ENCODE data around the gene GPX4.
A peak's percentile ranks its signal among the peaks of the same experiment; 100 is the strongest.

Gene GPX4

DNA sequence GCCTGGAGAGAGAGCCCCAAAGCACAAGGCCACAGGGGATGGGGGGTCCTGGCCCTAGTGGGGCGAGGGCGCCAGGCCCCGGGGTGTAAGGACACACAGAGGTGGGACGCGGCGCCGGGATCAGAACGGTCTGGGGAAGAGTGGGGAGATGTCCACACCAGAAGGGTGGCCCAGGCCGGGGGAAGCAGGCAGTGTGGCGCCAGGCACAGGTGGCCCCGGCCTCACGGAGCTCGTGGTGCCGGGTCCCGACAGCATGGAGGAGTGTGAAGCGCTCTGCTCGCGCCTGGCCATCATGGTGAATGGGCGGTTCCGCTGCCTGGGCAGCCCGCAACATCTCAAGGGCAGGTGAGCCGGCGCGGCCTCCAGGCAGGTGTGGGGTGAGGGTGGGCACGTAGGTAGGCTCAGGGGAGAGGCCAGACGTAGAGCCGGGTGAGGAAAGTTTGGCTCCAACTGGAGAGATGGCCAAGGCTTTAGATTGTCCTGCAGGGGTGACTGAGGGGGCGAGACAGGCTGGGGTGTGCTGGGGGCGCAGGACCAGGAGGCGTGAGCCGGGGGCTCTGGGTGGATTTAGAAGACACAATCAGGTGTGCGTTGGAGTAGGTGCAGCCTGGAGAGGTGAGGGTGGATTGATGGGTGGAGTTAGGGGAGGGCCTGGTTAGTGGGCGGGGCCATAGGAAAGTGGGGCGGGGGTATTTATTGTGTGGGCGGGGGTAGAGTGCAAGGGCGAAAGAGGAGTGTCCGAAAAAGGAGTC lies 39.7 kb upstream of the GPX4 start:
- H3K4me3 Mint-ChIP-seq, result peak overlapping the region in 1 of 3 experiments; percentile 58
- H3K27me3 Mint-ChIP-seq (ENCODE audit: low read depth), result peaks cover 54% of the 10 kb centered on the region
- no peaks in the 10 kb centered on the region for H3K9me3 Mint-ChIP-seq
- no peak overlapping the region for H3K27ac Mint-ChIP-seq
- H3K36me3 Mint-ChIP-seq (ENCODE audit: low read depth), result no peaks in the 10 kb centered on the region
- TF ChIP-seq, protein P1, sequence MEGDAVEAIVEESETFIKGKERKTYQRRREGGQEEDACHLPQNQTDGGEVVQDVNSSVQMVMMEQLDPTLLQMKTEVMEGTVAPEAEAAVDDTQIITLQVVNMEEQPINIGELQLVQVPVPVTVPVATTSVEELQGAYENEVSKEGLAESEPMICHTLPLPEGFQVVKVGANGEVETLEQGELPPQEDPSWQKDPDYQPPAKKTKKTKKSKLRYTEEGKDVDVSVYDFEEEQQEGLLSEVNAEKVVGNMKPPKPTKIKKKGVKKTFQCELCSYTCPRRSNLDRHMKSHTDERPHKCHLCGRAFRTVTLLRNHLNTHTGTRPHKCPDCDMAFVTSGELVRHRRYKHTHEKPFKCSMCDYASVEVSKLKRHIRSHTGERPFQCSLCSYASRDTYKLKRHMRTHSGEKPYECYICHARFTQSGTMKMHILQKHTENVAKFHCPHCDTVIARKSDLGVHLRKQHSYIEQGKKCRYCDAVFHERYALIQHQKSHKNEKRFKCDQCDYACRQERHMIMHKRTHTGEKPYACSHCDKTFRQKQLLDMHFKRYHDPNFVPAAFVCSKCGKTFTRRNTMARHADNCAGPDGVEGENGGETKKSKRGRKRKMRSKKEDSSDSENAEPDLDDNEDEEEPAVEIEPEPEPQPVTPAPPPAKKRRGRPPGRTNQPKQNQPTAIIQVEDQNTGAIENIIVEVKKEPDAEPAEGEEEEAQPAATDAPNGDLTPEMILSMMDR (IDR thresholded peaks at IDR 0.05; ENCODE audit: unreplicated experiment in 3 of 3), result no peak
- no peaks in the 10 kb centered on the region for H3K4me1 Mint-ChIP-seq

GRCh38 chr19:1064661-1065605 lies 38.9 kb upstream of the GPX4 start:
- Mint-ChIP-seq H3K27ac (no peak overlapping the region), H3K36me3 (ENCODE audit: low read depth) (no peaks in the 10 kb centered on the region), H3K4me1 (no peaks in the 10 kb centered on the region), H3K27me3 (ENCODE audit: low read depth) (peaks cover 59% of the 10 kb centered on the region), H3K4me3 (peak overlapping the region in 1 of 3 experiments; percentile 58), H3K9me3 (no peaks in the 10 kb centered on the region)
- TF ChIP-seq, protein P1 (IDR thresholded peaks at IDR 0.05; ENCODE audit: unreplicated experiment in 3 of 3), result peak; percentile 75 to 90 (median 82)

- no peaks in the 10 kb centered on the region for H3K36me3 Mint-ChIP-seq (ENCODE audit: low read depth)
- H3K4me3 Mint-ChIP-seq, result peak overlapping the region in 1 of 3 experiments; percentile 58
- H3K27ac Mint-ChIP-seq, result no peak overlapping the region
- no peaks in the 10 kb centered on the region for H3K9me3 Mint-ChIP-seq
- no peaks in the 10 kb centered on the region for H3K4me1 Mint-ChIP-seq
- peaks cover 67% of the 10 kb centered on the region for H3K27me3 Mint-ChIP-seq (ENCODE audit: low read depth)
- TF ChIP-seq, protein P1 (IDR thresholded peaks at IDR 0.05; ENCODE audit: unreplicated experiment in 3 of 3), result no peak
Observed at GRCh38 chr19:1065606-1066109, 38.1 kb upstream of the GPX4 start.

- TF ChIP-seq, protein P1 (IDR thresholded peaks at IDR 0.05; ENCODE audit: unreplicated experiment in 3 of 3), result no peak
- no peaks in the 10 kb centered on the region for H3K4me1 Mint-ChIP-seq
- peaks cover 69% of the 10 kb centered on the region for H3K27me3 Mint-ChIP-seq (ENCODE audit: low read depth)
- no peaks in the 10 kb centered on the region for H3K36me3 Mint-ChIP-seq (ENCODE audit: low read depth)
- no peak overlapping the region for H3K27ac Mint-ChIP-seq
- no peaks in the 10 kb centered on the region for H3K9me3 Mint-ChIP-seq
- H3K4me3 Mint-ChIP-seq, result no peak overlapping the region
Observed at GRCh38 chr19:1066251-1066747, 37.5 kb upstream of the GPX4 start.

DNA sequence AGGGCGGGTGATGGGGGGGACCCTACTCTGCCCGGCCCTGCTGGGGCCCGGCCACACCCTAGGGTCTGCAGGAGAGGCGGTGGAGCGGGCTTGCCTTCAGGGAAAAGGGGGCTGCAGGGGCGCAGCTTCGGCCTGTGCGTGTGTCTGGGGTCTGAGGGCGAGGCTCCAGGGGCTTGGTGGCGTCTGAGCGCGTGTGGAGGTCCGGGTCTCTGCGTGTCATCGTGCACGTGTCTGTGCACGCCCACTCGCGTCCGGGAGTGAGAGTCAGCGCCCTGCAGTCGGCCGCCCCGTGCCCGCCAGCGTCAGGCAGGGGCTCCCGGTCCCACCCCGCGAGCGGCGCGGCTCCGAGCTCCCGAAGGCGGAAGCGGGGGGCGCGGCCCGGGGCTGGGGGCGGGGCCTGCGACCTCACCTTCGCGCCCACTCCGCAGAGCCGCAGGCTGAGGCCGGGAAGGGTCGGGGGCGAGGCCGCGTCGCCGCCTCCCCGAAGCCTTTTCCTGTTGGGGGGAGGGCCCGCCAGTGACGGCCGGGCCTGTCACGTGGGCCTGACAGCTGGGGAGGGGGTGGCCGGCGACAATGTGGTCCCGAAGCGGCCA lies 37.0 kb upstream of the GPX4 start, which contains the start of gene ARHGAP45:
Gene ARHGAP45, plus strand, starts transcription at position 420 of the 593 bp plus-strand sequence. CDS start 239 bp downstream, outside the sequence.
- Mint-ChIP-seq H3K36me3 (ENCODE audit: low read depth) (no peaks in the 10 kb centered on the region), H3K4me3 (peak within 1 kb of the TSS; percentile 46 to 56 (median 53)), H3K27ac (no peak within 1 kb of the TSS), H3K4me1 (peaks cover 3% of the 10 kb centered on the region), H3K9me3 (no peaks in the 10 kb centered on the region), H3K27me3 (ENCODE audit: low read depth) (peaks cover 69% of the 10 kb centered on the region)
- TF ChIP-seq, protein P1 (IDR thresholded peaks at IDR 0.05; ENCODE audit: unreplicated experiment in 3 of 3), result no peak
